GM18511 (cell line): ENCODE measurements around the gene TMPRSS13.
"Not testable (repeated sequence)": the region's sequence is repeated elsewhere in the genome, so short reads cannot be mapped to it uniquely, and the experiment has no call there.

Experiments used
- ATAC-seq: cut with Tn5 transposase; IDR thresholded peaks from one replicate; pipeline ENCODE4 v1.9.1; 2021; ENCODE audit warnings: mild to moderate bottlenecking, moderate library complexity; ENCODE audit not compliant: unreplicated experiment

TMPRSS13 gene

DNA sequence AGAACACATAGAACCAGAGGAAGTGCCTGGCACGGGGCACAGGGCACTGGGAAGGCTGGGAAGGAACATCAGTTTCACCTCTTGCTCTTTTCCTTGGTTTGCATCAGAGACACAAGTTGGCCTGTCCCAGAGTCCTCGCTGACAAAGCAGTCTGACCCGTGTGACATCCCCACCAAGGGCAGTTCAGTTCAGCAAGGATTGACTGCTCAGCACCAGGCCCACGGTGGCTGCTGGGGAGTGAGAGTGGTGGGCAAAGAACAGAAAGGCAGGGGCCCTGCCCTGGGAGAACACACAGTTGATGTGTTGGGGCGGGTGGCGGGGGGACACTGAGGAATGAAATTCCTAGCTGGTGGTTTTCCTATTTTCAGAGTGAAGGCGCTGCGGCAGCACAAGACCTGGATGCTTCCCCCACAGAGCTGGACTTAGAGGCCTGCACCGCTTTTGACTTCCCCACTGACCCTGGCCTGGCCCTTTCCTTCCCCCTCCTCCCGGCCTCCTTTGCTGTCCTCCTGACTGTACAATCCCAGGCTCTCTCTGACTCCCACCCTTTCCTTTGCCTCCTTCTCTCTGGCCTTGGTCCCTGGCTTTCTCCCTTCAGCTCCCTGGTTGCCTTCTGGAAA, 2.2 kb upstream of the TMPRSS13 start:
- ATAC-seq, result no peak

DNA sequence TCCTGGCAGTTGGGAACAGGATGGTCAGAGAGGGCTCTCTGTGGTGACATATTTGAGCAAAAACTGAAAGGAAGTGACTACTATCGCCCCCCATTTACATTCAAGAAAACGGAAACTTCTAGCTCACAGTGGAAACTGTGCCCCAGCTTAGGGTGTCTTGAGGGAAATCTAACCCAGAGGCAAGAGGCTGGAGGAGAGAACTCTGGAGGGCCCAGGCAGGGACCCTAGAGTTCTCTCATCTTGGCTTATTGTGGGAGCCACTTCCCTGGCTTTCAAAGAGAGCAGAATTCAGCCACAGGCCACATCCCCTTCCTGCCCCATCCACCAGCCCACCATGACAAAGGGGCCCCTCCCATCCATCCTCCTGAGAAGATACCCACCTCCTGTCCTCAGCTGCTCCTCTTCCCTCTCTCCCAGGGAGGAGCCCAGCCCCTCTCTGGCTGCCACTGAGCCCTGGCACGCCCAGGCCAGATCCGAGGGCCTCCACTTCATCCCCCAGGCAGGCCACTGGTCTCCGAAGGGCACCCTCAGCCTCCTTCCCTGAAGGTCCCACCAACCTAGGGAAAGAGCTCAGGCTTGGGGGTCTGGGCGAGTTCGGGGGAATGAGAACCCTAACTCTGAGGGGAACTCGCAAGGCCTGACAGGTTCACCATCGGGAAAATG, 1.6 kb upstream of the TMPRSS13 start:
- no peak for ATAC-seq

- ATAC-seq, result no peak
Measured at GRCh38 chr11:117929916-117930570, 841 bp upstream of the TMPRSS13 start.

DNA sequence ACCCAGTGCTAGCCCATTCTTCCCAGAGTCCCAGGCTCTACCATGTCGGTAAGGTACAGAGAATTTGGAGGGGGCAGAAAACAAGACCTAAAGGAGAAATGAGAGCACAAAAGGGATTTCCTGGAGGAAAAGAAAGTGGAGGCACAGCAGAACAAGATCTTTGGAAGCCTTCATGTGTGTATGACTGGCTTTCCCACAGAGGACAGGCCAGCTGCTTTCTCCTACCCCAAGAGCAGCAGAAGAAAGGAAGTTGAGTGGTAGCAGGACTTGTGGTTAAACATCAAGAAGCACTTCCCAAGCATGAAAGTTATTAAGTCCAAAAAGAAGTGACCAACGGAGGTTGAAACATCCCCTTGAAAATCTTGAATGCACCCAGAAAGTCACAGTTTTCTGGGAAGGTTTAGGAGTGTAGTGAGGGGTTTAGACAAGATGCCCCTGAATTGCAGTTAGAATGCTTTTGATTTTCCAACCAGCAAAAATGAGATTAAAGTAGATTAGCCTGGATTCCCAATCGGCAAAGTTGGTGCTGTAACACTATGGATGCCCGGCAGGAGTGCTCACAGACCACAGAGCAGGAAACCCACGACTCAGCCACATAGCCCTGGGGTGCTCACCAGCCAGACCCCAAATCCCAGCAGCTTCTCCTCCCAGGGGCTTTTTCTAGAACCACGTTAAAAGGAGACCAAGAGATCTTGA, 608 bp downstream of the TMPRSS13 start:
- no peak for ATAC-seq

- ATAC-seq, result no peak
Measured at GRCh38 chr11:117927926-117928325, 1.3 kb downstream of the TMPRSS13 start.

GRCh38 chr11:117926166-117926565, 3.0 kb downstream of the TMPRSS13 start:
- not testable (repeated sequence) for ATAC-seq

DNA sequence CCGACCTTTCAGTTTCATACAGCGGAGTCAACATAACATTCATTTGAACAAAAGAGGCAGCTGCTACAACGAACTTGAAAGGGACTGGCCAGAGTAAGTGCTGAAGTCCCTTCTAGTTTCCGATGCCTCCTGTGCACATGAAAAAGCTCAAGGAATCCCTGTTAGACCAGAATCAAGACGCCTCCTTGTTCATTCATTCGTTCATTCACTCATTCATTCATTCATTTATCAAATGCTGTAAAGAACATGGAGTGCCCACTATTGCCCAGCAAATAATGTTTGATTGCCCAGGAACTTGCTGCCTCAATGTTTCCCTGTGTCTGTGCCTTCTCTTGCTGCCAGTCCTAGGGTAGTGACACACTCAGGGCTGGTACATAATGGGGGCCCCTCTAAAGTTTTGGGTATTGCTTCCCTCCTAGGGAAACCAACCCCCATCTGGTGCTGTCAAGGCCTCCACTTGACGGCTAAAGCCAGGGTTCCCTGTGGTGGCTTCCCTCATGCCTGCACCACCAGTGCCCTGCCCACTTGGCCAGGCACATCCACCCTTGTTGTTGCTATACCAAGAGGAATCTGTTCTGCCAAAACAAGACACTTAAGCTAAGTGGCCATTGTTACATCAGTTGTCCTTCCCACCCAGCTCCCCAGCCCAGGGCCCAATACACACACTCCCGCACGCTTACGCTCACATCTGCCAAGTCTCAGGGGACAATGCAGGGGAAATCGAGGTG, 3.8 kb downstream of the TMPRSS13 start:
- ATAC-seq, result no peak

DNA sequence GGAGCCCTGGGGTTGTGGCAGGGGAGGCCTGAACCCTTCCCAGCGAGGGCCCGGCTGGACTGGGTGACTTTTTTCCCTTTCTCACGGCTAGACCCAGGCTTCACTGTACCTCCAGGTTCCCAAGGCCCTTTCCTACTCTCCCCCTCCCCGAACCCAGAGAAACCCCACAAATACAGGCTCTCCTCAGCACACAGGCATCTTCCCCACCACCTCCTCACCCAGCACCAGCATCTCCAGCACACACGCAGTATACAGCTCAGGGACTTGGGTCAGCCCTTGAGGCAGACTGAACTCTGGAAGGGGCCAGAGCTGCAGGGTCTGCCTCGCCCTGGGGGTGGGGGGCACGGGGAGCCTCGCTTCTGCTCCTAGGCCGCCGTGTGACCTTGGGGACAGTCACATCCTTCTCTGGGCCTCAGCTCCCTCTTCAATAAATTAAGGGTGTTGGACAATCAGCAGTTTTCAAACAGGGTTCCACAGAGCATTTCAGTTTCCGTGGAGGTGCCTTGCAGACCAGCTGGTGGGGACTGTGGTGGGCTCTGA, 4.5 kb downstream of the TMPRSS13 start:
- ATAC-seq, result no peak

GRCh38 chr11:117923773-117924172, 5.4 kb downstream of the TMPRSS13 start:
- no peak for ATAC-seq

DNA sequence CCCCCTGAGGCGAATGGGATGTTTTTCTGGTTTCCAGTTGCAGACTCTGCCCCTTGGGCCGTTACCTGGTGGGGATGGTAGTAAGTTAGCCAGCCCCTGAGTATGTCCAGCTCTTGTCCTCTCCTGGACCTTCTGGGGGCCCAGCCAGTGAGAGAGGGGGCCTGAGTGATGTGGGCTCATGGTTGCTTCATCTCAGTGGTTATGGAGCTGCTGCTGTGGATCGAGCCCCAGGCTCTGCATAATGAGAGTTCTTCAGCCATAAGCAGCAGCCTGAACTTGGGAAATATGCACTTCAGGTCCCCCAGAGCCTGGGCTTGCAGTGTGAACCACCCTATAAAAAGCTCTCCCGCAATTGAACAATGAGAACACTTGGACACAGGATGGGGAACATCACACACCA, 5.9 kb downstream of the TMPRSS13 start:
- no peak for ATAC-seq

DNA sequence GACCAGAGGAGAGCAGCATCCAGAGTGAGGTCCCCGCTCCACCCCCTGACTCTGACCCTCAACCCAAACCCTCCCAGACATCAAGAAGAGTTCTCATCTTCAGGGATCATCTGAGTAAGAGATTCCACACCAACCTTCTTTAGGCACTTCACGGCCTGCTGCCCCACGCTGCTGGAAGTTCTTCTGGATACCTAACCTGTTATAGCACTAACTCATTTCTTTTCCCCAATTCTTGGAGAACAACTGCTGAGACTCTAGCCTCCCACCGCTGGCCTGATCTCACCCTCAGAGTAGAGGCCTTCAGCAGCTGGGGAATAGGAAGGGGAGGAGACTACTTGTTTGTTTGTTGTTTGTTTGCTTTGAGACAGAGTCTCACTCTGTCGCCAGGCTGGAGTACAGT, 7.3 kb downstream of the TMPRSS13 start:
- ATAC-seq, result no peak

GRCh38 chr11:117921456-117921855, 7.7 kb downstream of the TMPRSS13 start:
- no peak for ATAC-seq

DNA sequence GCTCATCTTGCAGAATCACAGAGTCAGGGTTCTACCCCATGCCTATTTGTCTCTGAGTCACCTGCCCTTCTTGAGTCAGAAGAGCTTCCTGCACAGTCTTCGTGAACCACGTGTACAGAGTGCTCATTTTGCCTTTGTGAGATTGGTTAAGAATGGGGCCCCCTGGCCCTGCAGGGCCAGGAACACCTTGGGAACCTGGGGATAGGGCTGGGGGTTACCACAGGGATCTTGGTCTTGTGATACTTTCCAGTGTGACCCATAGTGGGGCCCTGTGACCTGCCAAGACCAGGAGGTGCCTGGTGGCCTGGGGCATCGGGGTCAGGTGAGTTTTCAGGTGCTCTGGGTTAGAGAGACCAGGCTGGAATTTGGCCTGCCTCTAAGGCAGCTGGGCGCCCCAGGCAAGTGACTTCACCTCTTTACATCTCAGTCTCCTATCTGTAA, 9.4 kb downstream of the TMPRSS13 start:
- no peak for ATAC-seq

GRCh38 chr11:117919341-117919740, 9.9 kb downstream of the TMPRSS13 start:
- no peak for ATAC-seq

GRCh38 chr11:117918366-117919255, 10.6 kb downstream of the TMPRSS13 start:
- no peak for ATAC-seq

DNA sequence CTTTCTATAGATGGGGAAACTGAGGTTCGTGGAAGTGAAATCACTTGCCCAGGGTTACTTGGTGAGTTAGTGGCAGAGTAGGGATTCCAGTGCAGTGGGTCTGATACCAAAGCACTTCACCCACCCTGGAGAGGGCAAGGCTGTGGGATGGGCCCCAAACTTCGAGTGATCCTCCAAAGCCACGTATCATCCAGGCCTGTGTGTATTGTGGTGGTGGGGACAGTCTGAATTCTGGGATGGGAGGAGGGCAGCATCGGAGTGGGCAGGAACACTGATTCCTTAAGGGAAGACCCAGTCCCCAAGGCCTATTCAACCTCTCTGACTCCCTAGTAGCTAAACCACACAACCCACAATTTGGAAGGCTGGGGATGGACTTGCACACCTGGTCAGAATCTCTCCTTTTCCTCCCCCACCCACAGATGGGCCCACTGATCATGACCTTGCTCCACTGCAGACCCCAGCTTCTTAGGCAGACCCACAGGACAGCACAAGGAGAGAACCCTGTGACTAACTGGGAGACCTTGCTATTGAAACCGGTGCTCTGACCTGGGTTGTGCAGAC, 11.5 kb downstream of the TMPRSS13 start:
- no peak for ATAC-seq

DNA sequence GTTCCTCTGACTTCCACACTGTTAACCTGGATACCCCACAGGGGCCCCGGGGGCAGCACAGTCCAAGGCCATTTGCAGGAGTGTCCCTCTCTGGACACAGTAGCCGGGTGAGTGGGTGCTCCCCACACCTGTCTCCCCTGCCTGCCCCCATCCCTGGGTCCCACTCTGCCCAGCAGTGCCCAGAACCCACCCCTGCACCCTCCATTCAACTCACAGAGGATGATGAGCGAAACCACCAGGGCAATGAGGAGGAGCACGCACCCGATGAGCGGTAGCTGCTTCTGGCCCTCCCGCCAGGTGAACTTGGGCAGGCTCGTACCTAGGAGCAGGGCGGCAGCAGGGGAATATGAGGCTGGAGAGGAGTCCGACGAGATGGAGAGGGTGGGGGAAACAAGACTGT, 12.2 kb downstream of the TMPRSS13 start:
- ATAC-seq, result no peak

GRCh38 chr11:117915672-117916235, 13.4 kb downstream of the TMPRSS13 start:
- ATAC-seq, result no peak

GRCh38 chr11:117914991-117915618, 14.1 kb downstream of the TMPRSS13 start:
- ATAC-seq, result no peak
